Liver (tissue), 9 donors: ENCODE data around the gene MAD2L1BP. TPM values are rescaled to one million over a fixed set of nuclear protein-coding genes. Genes with fewer than 3 reads are reported as not detected.

ENCODE experiments used
- DNase-seq: peaks from one replicate; pipeline ENCODE4 v3.0.0-alpha.2; 2017; ENCODE audit warnings: low spot score
- H3K27ac ChIP-seq, 2 donors: one replicate each; pipeline ENCODE4 v1.7.0; 2013; ENCODE audit warnings: inconsistent platforms in 2 of 2, low read length in 2 of 2, control low read depth in 1 of 2, low read depth in 1 of 2, mild to moderate bottlenecking in 1 of 2
- H3K27me3 ChIP-seq, 4 donors: one replicate each; pipeline versions ENCODE4 v1.6.1 to v1.7.0; 2013; ENCODE audit warnings: low read length in 3 of 4, inconsistent platforms in 1 of 4, mild to moderate bottlenecking in 1 of 4, moderate library complexity in 1 of 4; ENCODE audit not compliant: control insufficient read depth in 4 of 4, insufficient read depth in 4 of 4
- H3K36me3 ChIP-seq, 4 donors: one replicate each; pipeline versions ENCODE4 v1.6.1 to v1.7.0; 2013; ENCODE audit warnings: low read length in 3 of 4, mild to moderate bottlenecking in 3 of 4, low read depth in 1 of 4, moderate library complexity in 1 of 4; ENCODE audit not compliant: control insufficient read depth in 4 of 4, insufficient read depth in 3 of 4
- H3K4me1 ChIP-seq, 4 donors: one replicate each; pipeline versions ENCODE4 v1.6.1 to v1.7.0; 2013; ENCODE audit warnings: low read length in 3 of 4, mild to moderate bottlenecking in 3 of 4, moderate library complexity in 1 of 4; ENCODE audit not compliant: control insufficient read depth in 4 of 4, insufficient read depth in 4 of 4
- H3K4me3 ChIP-seq, 3 donors: one replicate each; pipeline versions ENCODE4 v1.6.1 to v1.7.0; 2013; ENCODE audit warnings: low read length in 3 of 3, control low read depth in 1 of 3, low read depth in 1 of 3, mild to moderate bottlenecking in 1 of 3
- H3K9ac ChIP-seq, 2 donors: one replicate each; pipeline ENCODE4 v1.7.0; 2013; ENCODE audit warnings: low read length in 2 of 2, mild to moderate bottlenecking in 2 of 2, moderate library complexity in 2 of 2, control low read depth in 1 of 2, low read depth in 1 of 2
- H3K9me3 ChIP-seq, 4 donors: one replicate each; pipeline versions ENCODE4 v1.6.1 to v1.7.0; 2013; ENCODE audit warnings: low read length in 3 of 4; ENCODE audit not compliant: control insufficient read depth in 4 of 4
- ATF3 ChIP-seq: IDR thresholded peaks from 2 replicates; pipeline ENCODE4 v1.6.1; 2016; ENCODE audit warnings: antibody characterized with exemption
- CTCF ChIP-seq: fragments of 150-350 bp; IDR thresholded peaks from 2 replicates; pipeline ENCODE4 v1.5.1; 2017; ENCODE audit warnings: improper control_type of control experiment, low read depth, low read length; ENCODE audit not compliant: missing input control
- EGR1 ChIP-seq, 2 donors: IDR thresholded peaks; 2 replicates each; pipeline ENCODE4 v1.6.1; 2016 to 2018; ENCODE audit warnings: antibody characterized with exemption in 2 of 2, low read depth in 2 of 2
- FOXA2 ChIP-seq: IDR thresholded peaks from 2 replicates; pipeline ENCODE4 v1.6.1; 2016; ENCODE audit warnings: antibody characterized with exemption
- GABPA ChIP-seq, 2 donors: IDR thresholded peaks in 1 of 2; conservative IDR thresholded peaks in 1 of 2; 2 replicates each; pipeline ENCODE4 v1.6.1; 2016; ENCODE audit warnings: antibody characterized with exemption in 2 of 2, mild to moderate bottlenecking in 1 of 2, moderate library complexity in 1 of 2
- HNF4A ChIP-seq, 2 donors: conservative IDR thresholded peaks; 2 replicates each; pipeline ENCODE4 v1.6.1; 2016; ENCODE audit warnings: antibody characterized with exemption in 2 of 2, mild to moderate bottlenecking in 2 of 2
- HNF4G ChIP-seq: IDR thresholded peaks from 2 replicates; pipeline ENCODE4 v1.6.1; 2016; ENCODE audit warnings: antibody characterized with exemption
- JUND ChIP-seq, 2 donors: IDR thresholded peaks; 2 replicates each; pipeline ENCODE4 v1.6.1; 2016; ENCODE audit warnings: antibody characterized with exemption in 2 of 2
- RAD21 ChIP-seq, 2 donors: IDR thresholded peaks; 2 replicates each; pipeline ENCODE4 v1.6.1; 2016; ENCODE audit warnings: antibody characterized with exemption in 2 of 2, mild to moderate bottlenecking in 2 of 2
- REST ChIP-seq: IDR thresholded peaks from 2 replicates; pipeline ENCODE4 v1.6.1; 2016; ENCODE audit warnings: antibody characterized with exemption, mild to moderate bottlenecking
- RXRA ChIP-seq, 2 donors: IDR thresholded peaks; 2 replicates each; pipeline ENCODE4 v1.6.1; 2017 to 2018; ENCODE audit warnings: antibody characterized with exemption in 2 of 2, mild to moderate bottlenecking in 1 of 2
- YY1 ChIP-seq: IDR thresholded peaks from 2 replicates; pipeline ENCODE4 v1.6.1; 2016; ENCODE audit warnings: antibody characterized with exemption, mild to moderate bottlenecking
- WGBS: extraction: QIAGEN DNeasy Blood & Tissue Kit; methylation state at CpG from one replicate; pipeline ENCODE4 v1.1.7; 2013; 5-methylcytosine and 5-hydroxymethylcytosine counted together
- polyA plus RNA-seq, 2 donors: library from polyadenylated mRNA; stranded (reverse) in 1 of 2; unstranded in 1 of 2; fragments of 200-250 nt in 1 of 2; fragments of >200 nt in 1 of 2; fragmentation: Nextera tagmentation in 1 of 2; extraction: Ambion mirVana in 1 of 2; gene quantifications; one replicate each; pipeline versions ENCODE4 v1.2.1 to v1.2.3, GENCODE V29; 2013 to 2015
- total RNA-seq, 2 donors: library from RNA; depleted of rRNA; stranded (reverse); fragments of >200 nt; gene quantifications; one replicate each; pipeline ENCODE4 v1.2.3, GENCODE V29; 2014
- donor health status: healthy.
- donor health status: healthy.
- donor health status: healthy.
- donor health status: healthy.
- donor health status: healthy.

The MAD2L1BP gene
- total and polyA plus RNA-seq, 4 donors: 11.2 to 17.3 (median 16.1) TPM

- TF ChIP-seq REST (no peak), FOXA2 (no peak), RXRA (IDR thresholded peaks at IDR 0.05) (no peak), ATF3 (no peak), EGR1 (IDR thresholded peaks at IDR 0.05; ENCODE audit: low read depth in 2 of 2) (no peak)
Measured at GRCh38 chr6:43610431-43610830, 25.2 kb upstream of the MAD2L1BP start (continued).

- WGBS: 97% methylated on average over 6 of the region's 6 CpGs
- Histone ChIP-seq H3K9ac (no peak overlapping the region), H3K36me3 (peaks cover 0 to 20% (median 12%) of the 10 kb centered on the region in 4 donors), H3K4me3 (no peak overlapping the region), H3K27me3 (no peaks in the 10 kb centered on the region), H3K9me3 (no peaks in the 10 kb centered on the region), H3K27ac (no peak overlapping the region), H3K4me1 (no peaks in the 10 kb centered on the region)
- TF ChIP-seq HNF4A (conservative IDR thresholded peaks at IDR 0.05): no peak
- no peak for TF ChIP-seq RAD21 (IDR thresholded peaks at IDR 0.05)
- TF ChIP-seq CTCF: no peak
- TF ChIP-seq GABPA (IDR thresholded peaks at IDR 0.05 in 1 of 2, conservative IDR thresholded peaks at IDR 0.05 in 1 of 2): no peak
- no peak for TF ChIP-seq JUND (IDR thresholded peaks at IDR 0.05)
- TF ChIP-seq EGR1 (IDR thresholded peaks at IDR 0.05; ENCODE audit: low read depth in 2 of 2): no peak
- no peak for TF ChIP-seq FOXA2
- no peak for TF ChIP-seq RXRA (IDR thresholded peaks at IDR 0.05)
- TF ChIP-seq YY1: no peak
- DNase-seq: no peak
Measured at GRCh38 chr6:43613721-43614395, 21.8 kb upstream of the MAD2L1BP start.

- WGBS: 86% methylated on average over 3 of the region's 3 CpGs
- Histone ChIP-seq H3K9ac (no peak overlapping the region), H3K27me3 (no peaks in the 10 kb centered on the region), H3K4me1 (no peaks in the 10 kb centered on the region), H3K27ac (no peak overlapping the region), H3K36me3 (peaks cover 0 to 20% (median 12%) of the 10 kb centered on the region in 4 donors), H3K4me3 (no peak overlapping the region), H3K9me3 (no peaks in the 10 kb centered on the region)
- DNase-seq: no peak
- TF ChIP-seq YY1 (no peak), RAD21 (IDR thresholded peaks at IDR 0.05) (no peak), HNF4G (no peak), HNF4A (conservative IDR thresholded peaks at IDR 0.05) (no peak)
Measured at GRCh38 chr6:43614396-43614730, 21.3 kb upstream of the MAD2L1BP start.
